ENCODE data around the gene CGB8.

DNA sequence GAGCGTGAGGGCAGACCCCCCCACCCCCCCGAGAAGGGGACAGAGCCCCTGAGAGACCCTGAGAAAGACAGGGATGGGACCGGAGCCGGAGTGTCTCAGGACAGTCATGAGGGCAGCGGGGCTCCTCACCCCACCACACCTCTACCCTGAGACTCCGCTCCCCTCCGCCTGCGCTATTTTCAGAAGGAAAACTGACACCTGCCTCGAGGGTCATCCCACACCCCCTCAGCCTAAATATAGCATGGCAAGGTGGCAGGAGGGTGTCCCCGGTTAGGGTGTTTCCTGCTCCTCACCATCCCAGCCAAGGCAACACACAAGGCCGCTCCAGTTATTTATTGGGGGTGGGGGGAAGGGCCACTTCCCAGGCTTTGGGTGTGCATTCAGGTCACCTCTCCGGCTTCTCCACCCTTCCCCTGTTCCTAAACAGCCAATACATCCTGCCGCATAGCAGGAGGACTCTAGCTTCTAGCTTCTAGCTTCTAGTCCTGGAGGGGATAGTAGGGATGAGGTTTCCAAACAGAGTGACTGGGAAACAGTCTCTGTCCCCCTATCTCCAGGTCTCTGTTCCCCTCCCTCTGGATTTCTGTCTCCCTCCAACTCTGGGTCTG is 17.1 kb upstream of the CGB8 start:
- TF ChIP-seq EP300 (IDR thresholded peaks at IDR 0.05; ENCODE audit: borderline replicate concordance) (no peak), TCF12 (IDR thresholded peaks at IDR 0.05; ENCODE audit: low read depth) (no peak), RAD21 (IDR thresholded peaks at IDR 0.05; ENCODE audit: low read depth) (no peak)
- TF ChIP-seq, protein P1, sequence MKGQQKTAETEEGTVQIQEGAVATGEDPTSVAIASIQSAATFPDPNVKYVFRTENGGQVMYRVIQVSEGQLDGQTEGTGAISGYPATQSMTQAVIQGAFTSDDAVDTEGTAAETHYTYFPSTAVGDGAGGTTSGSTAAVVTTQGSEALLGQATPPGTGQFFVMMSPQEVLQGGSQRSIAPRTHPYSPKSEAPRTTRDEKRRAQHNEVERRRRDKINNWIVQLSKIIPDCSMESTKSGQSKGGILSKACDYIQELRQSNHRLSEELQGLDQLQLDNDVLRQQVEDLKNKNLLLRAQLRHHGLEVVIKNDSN (IDR thresholded peaks at IDR 0.05), result no peak

Measured in Ishikawa (cell line).